Loucy (cell line): ENCODE data around the gene CLDN9.

ENCODE experiments used
- CTCF ChIP-seq: fragments of 200-600 bp; sonication (generic); conservative IDR thresholded peaks from 2 replicates; pipeline ENCODE4 v1.5.1; 2014; ENCODE audit warnings: mild to moderate bottlenecking, antibody characterized with exemption, low read length
- EZH2phosphoT487 ChIP-seq: fragments of 200-600 bp; IDR thresholded peaks from 2 replicates; pipeline ENCODE4 v1.6.1; 2018; ENCODE audit warnings: antibody characterized with exemption, mild to moderate bottlenecking, moderate library complexity, borderline replicate concordance

- TF ChIP-seq CTCF (no peak), EZH2phosphoT487 (no peak)
Measured at GRCh38 chr16:2990891-2991290, 21.8 kb upstream of the CLDN9 start.
